GM18519 (cell line): Measurements from ENCODE around the gene FKBP1B.

Experiments
- ATAC-seq: cut with Tn5 transposase; IDR thresholded peaks from one replicate; pipeline ENCODE4 v1.9.1; 2021; ENCODE audit warnings: mild to moderate bottlenecking, moderate library complexity; ENCODE audit not compliant: unreplicated experiment, low FRiP score

The FKBP1B gene

GRCh38 chr2:24055750-24056149, 6.2 kb downstream of the FKBP1B start:
- no peak for ATAC-seq

GRCh38 chr2:24058564-24059271, 9.2 kb downstream of the FKBP1B start:
- no peak for ATAC-seq

- ATAC-seq, result no peak
Observed at GRCh38 chr2:24065341-24065740, 15.8 kb downstream of the FKBP1B start.

- no peak for ATAC-seq
Observed at GRCh38 chr2:24072259-24072658, 22.7 kb downstream of the FKBP1B start.

GRCh38 chr2:24073816-24074215, 24.3 kb downstream of the FKBP1B start:
- no peak for ATAC-seq

- no peak for ATAC-seq
Observed at GRCh38 chr2:24075259-24075658, 25.7 kb downstream of the FKBP1B start.

- peak; percentile 89 for ATAC-seq
Observed at GRCh38 chr2:24075915-24076848, 26.6 kb downstream of the FKBP1B start, which contains the start of gene SF3B6. Gene SF3B6 (minus strand): TSS chr2:24076326. CDS start chr2:24076229, 97 bp downstream.

- no peak for ATAC-seq
Observed at GRCh38 chr2:24076849-24077534, 27.5 kb downstream of the FKBP1B start.

GRCh38 chr2:24077535-24077877, 28.0 kb downstream of the FKBP1B start:
- ATAC-seq, result no peak

GRCh38 chr2:24077879-24078278, 28.3 kb downstream of the FKBP1B start:
- ATAC-seq, result no peak

GRCh38 chr2:24080701-24081100, 31.2 kb downstream of the FKBP1B start:
- ATAC-seq, result no peak

- ATAC-seq, result no peak
Observed at GRCh38 chr2:24082787-24083566, 33.4 kb downstream of the FKBP1B start.

GRCh38 chr2:24083567-24084385, 34.2 kb downstream of the FKBP1B start:
- peak; percentile 75 for ATAC-seq

GRCh38 chr2:24084386-24085199, 35.1 kb downstream of the FKBP1B start, which contains the start of gene TP53I3:
Gene TP53I3 (minus strand): TSS chr2:24084834. CDS start chr2:24084326, 508 bp downstream.
- peak; percentile 43 for ATAC-seq

GRCh38 chr2:24085200-24085489, 35.6 kb downstream of the FKBP1B start:
- no peak for ATAC-seq

- no peak for ATAC-seq
Observed at GRCh38 chr2:24086241-24086640, 36.7 kb downstream of the FKBP1B start.

- ATAC-seq, result no peak
Observed at GRCh38 chr2:24087032-24087431, 37.5 kb downstream of the FKBP1B start.

- ATAC-seq, result no peak
Observed at GRCh38 chr2:24088821-24089359, 39.3 kb downstream of the FKBP1B start.
